SK-N-SH treated with all-trans-retinoic acid at 6 μM for 48 hours (cell line): ENCODE results near the gene MAPKAPK2.

Experiments used
- ARNTL ChIP-seq: fragments of 450-650 bp; formaldehyde crosslinking; IDR thresholded peaks from 2 replicates; pipeline ENCODE4 v1.5.0; 2020; ENCODE audit warnings: low read depth, mild to moderate bottlenecking, moderate library complexity, borderline replicate concordance
- OSR1 ChIP-seq: fragments of 250-450 bp; sonication (Bioruptor Pico); IDR thresholded peaks from 2 replicates; pipeline ENCODE4 v1.8.0; 2022; ENCODE audit warnings: moderate library complexity, mild to moderate bottlenecking, inconsistent platforms
- PATZ1 ChIP-seq: fragments of 250-450 bp; sonication (Bioruptor Pico); IDR thresholded peaks from 2 replicates; pipeline ENCODE4 v1.8.0; 2020; ENCODE audit warnings: mild to moderate bottlenecking, moderate library complexity, borderline replicate concordance
- PPARA ChIP-seq: fragments of 250-450 bp; sonication (Bioruptor Pico); IDR thresholded peaks from 2 replicates; pipeline ENCODE4 v1.5.0; 2020; ENCODE audit warnings: mild to moderate bottlenecking, borderline replicate concordance
- SNAI2 ChIP-seq: fragments of 250-450 bp; sonication (Bioruptor Pico); IDR thresholded peaks from 2 replicates; pipeline ENCODE4 v1.5.0; 2020; ENCODE audit warnings: mild to moderate bottlenecking, moderate library complexity
- ZNF565 ChIP-seq: fragments of 450-650 bp; formaldehyde crosslinking; conservative IDR thresholded peaks from 2 replicates; pipeline ENCODE4 v1.5.0; 2020; ENCODE audit warnings: low read depth, mild to moderate bottlenecking, moderate library complexity

- TF ChIP-seq PPARA (CRISPR knock-in tag) (no peak), ZNF565 (no peak), OSR1 (no peak), SNAI2 (CRISPR knock-in tag) (no peak), PATZ1 (CRISPR knock-in tag) (no peak), ARNTL (no peak)
Observed at GRCh38 chr1:206782448-206782847, 97.7 kb downstream of the MAPKAPK2 start.
